Stimulated activated CD8-positive, alpha-beta memory T cell treated with anti-CD3 and anti-CD28 coated beads, Interleukin-2, amount 100 ng/mL, for 48 hours (primary cell): ENCODE measurements around the gene SOX1.

Experiments
- DNase-seq, 2 donors: peaks; one replicate each; pipeline ENCODE4 v3.0.0-alpha.2; 2020; ENCODE audit warnings: low read depth in 2 of 2

SOX1 gene

GRCh38 chr13:112067116-112067741 lies at the start of gene SOX1:
Gene SOX1 (plus strand): TSS chr13:112067149. CDS start chr13:112067659, 510 bp downstream.
- DNase-seq, result no peak

GRCh38 chr13:112024577-112024976 lies 42.4 kb upstream of the SOX1 start:
- DNase-seq, result no peak

- no peak for DNase-seq
Measured at GRCh38 chr13:112027250-112027649, 39.7 kb upstream of the SOX1 start.

- no peak for DNase-seq
Measured at GRCh38 chr13:112028481-112028880, 38.5 kb upstream of the SOX1 start.

GRCh38 chr13:112029143-112029542 lies 37.8 kb upstream of the SOX1 start:
- no peak for DNase-seq

- DNase-seq, result no peak
Measured at GRCh38 chr13:112032186-112032993, 34.6 kb upstream of the SOX1 start.

GRCh38 chr13:112034231-112034630 lies 32.7 kb upstream of the SOX1 start:
- no peak for DNase-seq

GRCh38 chr13:112034846-112035245 lies 32.1 kb upstream of the SOX1 start:
- DNase-seq, result no peak

GRCh38 chr13:112042496-112042895 lies 24.5 kb upstream of the SOX1 start:
- DNase-seq, result no peak

GRCh38 chr13:112052213-112052612 lies 14.7 kb upstream of the SOX1 start:
- no peak for DNase-seq

- DNase-seq, result no peak
Measured at GRCh38 chr13:112053167-112053743, 13.7 kb upstream of the SOX1 start.

GRCh38 chr13:112053744-112054615 lies 13.0 kb upstream of the SOX1 start:
- no peak for DNase-seq

GRCh38 chr13:112054616-112055015 lies 12.3 kb upstream of the SOX1 start:
- DNase-seq, result no peak

GRCh38 chr13:112055036-112055914 lies 11.7 kb upstream of the SOX1 start:
- no peak for DNase-seq

GRCh38 chr13:112055915-112056269 lies 11.1 kb upstream of the SOX1 start:
- no peak for DNase-seq

GRCh38 chr13:112056284-112056727 lies 10.6 kb upstream of the SOX1 start:
- DNase-seq, result no peak

- no peak for DNase-seq
Measured at GRCh38 chr13:112056739-112057438, 10.1 kb upstream of the SOX1 start.

- DNase-seq, result no peak
Measured at GRCh38 chr13:112057439-112057735, 9.6 kb upstream of the SOX1 start.

- DNase-seq, result no peak
Measured at GRCh38 chr13:112057736-112058518, 9.0 kb upstream of the SOX1 start.

- DNase-seq, result no peak
Measured at GRCh38 chr13:112058519-112058873, 8.5 kb upstream of the SOX1 start.
